Aorta (tissue), 5 donors: ENCODE measurements around the gene DHX15. TPM values are rescaled to one million over a fixed set of nuclear protein-coding genes. Genes with fewer than 3 reads are reported as not detected.

Experiments used
- ATAC-seq: fragments of 200-7000 bp; cut with Tn5 transposase; one replicate; pipeline ENCODE4 v1.9.1; 2022; ENCODE audit warnings: moderate library complexity; ENCODE audit not compliant: low FRiP score
- DNase-seq, 2 donors: peaks; one replicate each; pipeline ENCODE4 v3.0.0-alpha.2; 2020
- H3K27ac ChIP-seq, 2 donors: one replicate each; pipeline ENCODE4 v1.5.1; 2013; ENCODE audit warnings: low read length in 2 of 2, mild to moderate bottlenecking in 2 of 2, moderate library complexity in 2 of 2, control low read depth in 1 of 2, inconsistent platforms in 1 of 2, low read depth in 1 of 2
- H3K27me3 ChIP-seq, 2 donors: one replicate each; pipeline ENCODE4 v1.6.1; 2013; ENCODE audit warnings: control low read depth in 1 of 2, low read length in 1 of 2, mild to moderate bottlenecking in 1 of 2, moderate library complexity in 1 of 2; ENCODE audit not compliant: insufficient read depth in 2 of 2, control insufficient read depth in 1 of 2
- H3K36me3 ChIP-seq, 2 donors: one replicate each; pipeline ENCODE4 v1.6.1; 2013; ENCODE audit warnings: control low read depth in 1 of 2, low read length in 1 of 2, mild to moderate bottlenecking in 1 of 2; ENCODE audit not compliant: insufficient read depth in 2 of 2, control insufficient read depth in 1 of 2
- H3K4me1 ChIP-seq, 2 donors: one replicate each; pipeline ENCODE4 v1.6.1; 2013; ENCODE audit warnings: low read length in 2 of 2, control low read depth in 1 of 2, mild to moderate bottlenecking in 1 of 2, moderate library complexity in 1 of 2; ENCODE audit not compliant: insufficient read depth in 2 of 2, control insufficient read depth in 1 of 2
- H3K4me3 ChIP-seq, 2 donors: one replicate each; pipeline ENCODE4 v1.5.1; 2013; ENCODE audit warnings: low read length in 2 of 2, control low read depth in 1 of 2, mild to moderate bottlenecking in 1 of 2
- H3K9me3 ChIP-seq: one replicate; pipeline ENCODE4 v1.6.1; 2013; ENCODE audit warnings: mild to moderate bottlenecking, low read length; ENCODE audit not compliant: control insufficient read depth
- WGBS, 2 donors: extraction: QIAGEN DNeasy Blood & Tissue Kit; methylation state at CpG; one replicate each; pipeline ENCODE4 v1.1.7; 2013; 5-methylcytosine and 5-hydroxymethylcytosine counted together
- intact Hi-C, 2 donors: fragments of 100-400 bp; cut with DNase I; formaldehyde crosslinking; loops; one replicate each; pipeline versions ENCODE4 v1.14.2 to v1.15.0; 2022
- long read RNA-seq, 2 donors: library from polyadenylated mRNA; unstranded; transcript quantifications; one replicate each; pipeline ENCODE4 v2.0.0, GENCODE V29; 2020 to 2021
- polyA plus RNA-seq, 2 donors: library from polyadenylated mRNA; stranded (reverse); fragments of 200-250 nt; gene quantifications; one replicate each; pipeline ENCODE4 v1.2.3, GENCODE V29; 2013
- total RNA-seq, 2 donors: library from RNA; stranded (reverse); fragmentation: NEBNext Ultra II Directional; extraction: Animal tissue kit (Norgen Biotek cat#: 25700); gene quantifications; one replicate each; pipeline ENCODE4 v1.2.1, GENCODE V29; 2021
- donor health status: healthy with polysubstance abuse.
- donor health status: Bipolar disorder and iron deficiency.
- donor health status: DM: no; HTN: no; CAD: no.
- donor health status: DM: no; HTN: no; CAD: no.
- donor health status: DM: yes; HTN: yes; CAD: no.

Gene DHX15
- total RNA-seq (100 to 1,000 TPM; 107 to 113 TPM), polyA plus RNA-seq (10 to 100 TPM; 34.7 to 57.7 TPM)
- long read RNA-seq, donor 1, transcript DHX15-201 (14 exons, 2,994 nt) = major isoform, 76 of 123 reads
- long read RNA-seq, donor 1, partial matches to known transcripts = 41 of 123 reads
- long read RNA-seq, donor 1, other reads (novel, unspliced or antisense) = 4 of 123 reads
- long read RNA-seq, donor 2, transcript DHX15-201 (14 exons, 2,994 nt) = major isoform, 29 of 53 reads
- long read RNA-seq, donor 2, partial matches to known transcripts = 10 of 53 reads
- long read RNA-seq, donor 2, other reads (novel, unspliced or antisense) = 12 of 53 reads

DNA sequence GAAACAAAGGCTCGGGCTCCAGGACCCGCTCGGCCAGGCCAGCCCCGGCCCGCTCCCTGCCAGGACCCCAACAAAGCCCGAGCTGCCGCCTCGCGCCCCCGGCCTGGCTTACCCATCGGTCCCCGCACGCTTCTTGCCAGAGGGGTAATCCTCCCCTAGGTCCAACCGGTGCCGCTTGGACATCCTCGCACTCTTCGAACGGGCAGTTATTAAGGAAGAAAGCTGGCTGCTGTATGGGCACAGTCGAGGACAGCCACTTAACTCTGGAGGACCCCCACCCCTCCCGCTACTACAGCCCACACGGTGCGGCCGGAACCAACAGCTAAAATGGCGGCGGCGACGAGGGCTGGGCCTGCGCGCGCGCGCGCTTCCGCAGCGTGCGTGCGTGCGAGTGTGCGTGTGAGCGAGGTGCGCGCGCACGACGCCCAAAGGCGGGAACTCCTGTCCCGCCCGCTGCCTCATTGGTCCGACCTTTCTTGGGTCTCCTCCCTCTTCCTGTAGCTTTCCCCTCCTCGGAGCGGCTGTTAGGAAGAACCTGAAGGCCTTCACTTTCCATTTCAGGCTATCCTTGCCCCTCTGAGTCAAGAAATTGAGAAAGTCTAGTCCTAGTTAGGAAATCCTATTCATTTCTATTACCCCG lies at the start of gene DHX15:
Gene DHX15, minus strand, starts transcription at position 344 of the 640 bp plus-strand sequence. Its CDS starts 161 bp downstream, at position 183.
- Histone ChIP-seq H3K36me3 (no peaks in the 10 kb centered on the region), H3K9me3 (no peaks in the 10 kb centered on the region), H3K27me3 (no peaks in the 10 kb centered on the region), H3K4me3 (peak within 1 kb of the TSS; percentile 88 to 98), H3K4me1 (no peaks in the 10 kb centered on the region), H3K27ac (peak within 1 kb of the TSS; percentile 89 to 92)
- peak; percentile 99 for ATAC-seq
- 0 to 1% methylated on average over 41 to 52 of the region's 52 CpGs for WGBS, 2 donors
- DNase-seq = peak; percentile 97 to 98
- intact Hi-C loops = loop anchor here (2.0 to 5.0 kb wide), 3 partner anchors 148 to 210 kb away; partner anchors contain the start of gene SOD3 (in 1 of the 2)

DNA sequence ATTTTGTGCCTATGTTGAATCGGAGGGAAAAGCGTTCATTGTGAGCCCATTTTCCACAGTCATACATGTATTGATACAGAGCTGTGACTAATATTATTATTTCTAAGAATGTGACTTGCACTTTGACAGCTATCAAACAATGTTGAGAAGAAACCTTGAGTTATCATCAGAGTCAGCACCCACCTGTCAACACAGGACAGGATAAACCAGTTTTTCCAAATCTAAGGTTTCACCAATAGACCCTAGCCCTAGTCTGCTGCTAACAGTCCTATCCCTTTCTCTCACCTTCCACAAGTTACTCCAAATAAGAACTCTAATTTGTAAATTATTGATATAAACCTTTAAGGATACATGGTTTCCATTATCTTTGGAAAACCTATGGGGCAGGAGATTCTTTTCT lies 47.7 kb upstream of the DHX15 start:
- intact Hi-C loops = no loop called here
- DNase-seq (no peak), ATAC-seq (no peak)
- Histone ChIP-seq H3K4me1 (no peaks in the 10 kb centered on the region), H3K36me3 (no peaks in the 10 kb centered on the region), H3K27ac (no peak overlapping the region), H3K27me3 (no peaks in the 10 kb centered on the region), H3K4me3 (no peak overlapping the region), H3K9me3 (no peaks in the 10 kb centered on the region)
- WGBS, 2 donors = 95 to 96% methylated on average over 2 of the region's 2 CpGs

DNA sequence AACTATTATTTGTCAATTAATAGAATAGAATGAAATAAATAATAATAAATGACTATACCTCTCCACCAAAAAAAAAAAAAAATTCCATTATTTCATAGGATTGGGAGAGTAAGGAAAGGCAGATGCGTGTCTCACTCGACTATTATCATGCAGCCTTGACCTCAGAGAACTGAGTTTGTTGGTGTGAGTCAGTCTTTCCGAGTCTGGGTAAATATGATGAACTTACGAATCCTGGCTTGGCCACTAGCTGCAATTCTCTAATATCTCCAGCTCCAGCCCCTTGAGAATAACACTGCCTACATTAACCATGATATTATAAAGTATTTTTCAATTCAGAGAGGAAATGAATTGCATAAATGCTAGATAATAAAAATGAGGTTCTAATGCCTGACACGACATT lies 46.6 kb upstream of the DHX15 start:
- no peaks in the 10 kb centered on the region for H3K9me3 ChIP-seq
- H3K36me3 ChIP-seq = no peaks in the 10 kb centered on the region
- no peaks in the 10 kb centered on the region for H3K4me1 ChIP-seq
- DNase-seq = no peak
- no peak overlapping the region for H3K4me3 ChIP-seq
- no peak overlapping the region for H3K27ac ChIP-seq
- 50 to 53% methylated on average over 5 of the region's 5 CpGs for WGBS, 2 donors
- intact Hi-C loops = no loop called here
- H3K27me3 ChIP-seq = no peaks in the 10 kb centered on the region
- peak; percentile 52 for ATAC-seq

DNA sequence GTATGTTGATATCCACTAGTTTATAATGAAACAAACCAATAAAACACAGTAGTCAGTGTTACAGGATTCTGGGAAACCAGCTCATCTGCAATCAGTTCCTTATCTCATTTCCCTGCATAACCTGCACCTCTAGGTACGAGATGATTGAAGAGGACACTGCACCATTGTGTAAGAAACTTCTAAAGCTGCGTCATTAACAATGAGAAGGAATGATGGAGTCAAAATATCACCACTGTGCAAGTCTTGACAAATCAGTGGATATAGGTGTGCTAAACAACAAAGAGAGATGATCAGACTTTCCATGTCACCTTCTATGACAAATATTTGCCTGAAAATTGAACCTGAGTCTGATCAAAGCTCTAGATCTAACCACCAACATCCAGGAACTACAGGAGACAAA lies 40.7 kb upstream of the DHX15 start:
- Histone ChIP-seq H3K36me3 (no peaks in the 10 kb centered on the region), H3K4me1 (no peaks in the 10 kb centered on the region), H3K27ac (no peak overlapping the region), H3K4me3 (no peak overlapping the region), H3K9me3 (peaks cover 3% of the 10 kb centered on the region), H3K27me3 (no peaks in the 10 kb centered on the region)
- no peak for ATAC-seq
- DNase-seq = no peak
- intact Hi-C loops = no loop called here
- 62 to 74% methylated on average over 2 of the region's 2 CpGs for whole genome bisulfite sequencing, 2 donors

DNA sequence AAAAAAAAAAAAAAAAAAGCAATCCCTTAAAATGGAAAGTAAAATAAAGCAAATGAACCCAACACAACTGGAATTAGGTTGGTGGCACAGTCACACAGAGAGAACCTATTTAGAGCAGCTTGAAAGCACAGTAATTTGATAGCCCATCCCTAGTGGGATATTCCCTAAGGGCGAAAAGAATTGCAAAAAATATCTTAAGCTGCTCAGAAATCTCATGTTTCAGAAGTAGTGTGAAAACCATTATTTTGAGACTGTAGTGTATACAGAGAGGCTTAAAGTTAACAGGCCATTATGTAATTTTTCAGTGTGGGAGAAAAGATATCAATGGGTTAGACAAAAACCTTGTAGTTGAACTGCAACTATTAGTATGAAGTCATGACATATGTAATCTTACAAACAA lies 40.0 kb upstream of the DHX15 start:
- DNase-seq = no peak
- no peak for ATAC-seq
- intact Hi-C loops = no loop called here
- Histone ChIP-seq H3K4me1 (no peaks in the 10 kb centered on the region), H3K9me3 (peaks cover 3% of the 10 kb centered on the region), H3K4me3 (no peak overlapping the region), H3K27me3 (no peaks in the 10 kb centered on the region), H3K36me3 (no peaks in the 10 kb centered on the region), H3K27ac (no peak overlapping the region)
- WGBS, 2 donors = 45 to 50% methylated on average over 1 of the region's 1 CpG

DNA sequence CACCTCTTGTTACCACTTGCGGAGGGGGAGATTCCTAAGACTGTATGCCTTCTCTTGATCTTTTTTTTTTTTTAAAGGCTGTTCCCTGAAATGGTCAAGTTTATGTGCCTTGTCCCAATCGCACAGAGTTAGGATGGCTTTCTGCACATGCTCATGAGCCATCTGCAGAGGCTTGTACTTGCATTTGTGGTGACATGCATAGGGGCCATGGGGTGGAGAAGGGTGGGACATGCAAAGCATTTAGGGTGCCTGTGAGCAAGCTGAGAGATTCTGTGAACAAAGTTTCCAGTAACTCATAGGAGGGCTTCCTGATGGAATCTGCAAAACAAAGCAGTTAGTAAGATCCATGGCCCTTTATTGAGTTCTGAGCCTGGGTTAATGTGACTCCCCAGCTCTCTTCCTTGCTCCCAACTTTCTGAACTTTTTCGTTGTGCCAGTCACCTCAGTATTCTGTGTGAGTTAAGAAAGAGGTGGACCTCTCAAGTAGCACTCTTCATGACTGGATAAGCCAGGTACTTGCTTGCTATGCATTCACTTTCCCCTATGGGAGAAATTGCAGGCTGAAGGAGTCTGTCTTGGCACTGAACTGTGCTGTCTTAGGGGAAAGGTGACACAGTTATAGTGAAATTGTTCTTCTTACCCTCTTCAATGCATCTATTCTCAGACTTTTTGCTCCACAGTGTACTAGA lies 37.9 kb upstream of the DHX15 start:
- H3K4me1 ChIP-seq = no peaks in the 10 kb centered on the region
- no peaks in the 10 kb centered on the region for H3K36me3 ChIP-seq
- H3K27me3 ChIP-seq = no peaks in the 10 kb centered on the region
- DNase-seq (no peak), ATAC-seq (no peak)
- intact Hi-C loops = no loop called here
- WGBS, 2 donors = 81% methylated on average over 3 of the region's 3 CpGs
- no peak overlapping the region for H3K4me3 ChIP-seq
- peaks cover 3% of the 10 kb centered on the region for H3K9me3 ChIP-seq
- no peak overlapping the region for H3K27ac ChIP-seq

DNA sequence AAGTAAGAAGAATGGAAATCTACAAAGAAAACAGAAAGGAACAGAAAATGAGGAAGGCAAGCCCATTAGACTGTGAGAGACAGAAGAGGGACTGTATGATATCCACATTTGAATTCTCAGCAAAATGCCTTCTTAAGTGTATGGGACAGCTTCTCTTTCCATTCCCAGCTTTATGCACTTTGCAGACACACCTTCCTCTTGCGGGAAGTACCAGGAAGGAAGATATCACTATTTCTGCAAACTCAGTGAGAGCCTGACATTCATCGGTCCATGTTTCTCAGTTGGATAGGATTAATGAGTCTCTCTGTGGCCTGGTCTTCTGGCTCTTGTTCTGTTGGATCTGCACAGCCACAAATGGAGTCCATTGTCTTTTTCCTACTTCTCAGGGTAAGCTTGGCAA lies 31.6 kb upstream of the DHX15 start:
- Histone ChIP-seq H3K36me3 (no peaks in the 10 kb centered on the region), H3K27ac (no peak overlapping the region), H3K4me3 (no peak overlapping the region), H3K27me3 (no peaks in the 10 kb centered on the region), H3K4me1 (no peaks in the 10 kb centered on the region), H3K9me3 (no peaks in the 10 kb centered on the region)
- intact Hi-C loops = no loop called here
- DNase-seq = no peak
- WGBS, 2 donors = 95 to 96% methylated on average over 2 of the region's 2 CpGs
- no peak for ATAC-seq

DNA sequence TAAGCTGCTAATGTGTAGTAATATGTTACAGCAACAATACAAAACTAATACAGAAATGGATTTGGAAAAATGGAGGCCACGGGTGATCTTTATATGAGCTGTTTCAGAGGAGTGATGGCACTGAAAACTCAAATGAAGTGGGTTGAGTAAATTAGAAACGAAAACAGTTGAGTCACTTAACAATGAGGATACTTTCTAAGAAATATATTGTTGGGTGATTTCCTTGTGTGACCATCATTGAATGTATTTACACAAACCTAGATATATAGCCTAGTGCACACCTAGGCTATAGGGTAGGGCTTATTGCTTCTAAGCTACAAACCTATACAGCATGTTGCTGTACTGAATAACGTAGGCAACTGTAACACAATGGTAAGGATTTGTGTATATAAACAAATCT lies 30.5 kb upstream of the DHX15 start:
- Histone ChIP-seq H3K27ac (no peak overlapping the region), H3K9me3 (no peaks in the 10 kb centered on the region), H3K36me3 (no peaks in the 10 kb centered on the region), H3K4me3 (no peak overlapping the region), H3K27me3 (no peaks in the 10 kb centered on the region), H3K4me1 (no peaks in the 10 kb centered on the region)
- intact Hi-C loops = no loop called here
- DNase-seq (no peak), ATAC-seq (no peak)
- 92 to 93% methylated on average over 3 of the region's 3 CpGs for WGBS, 2 donors
